HG03039 (cell line): ENCODE data around the gene DCUN1D1.

Experiments used
- ATAC-seq: cut with Tn5 transposase; IDR thresholded peaks from one replicate; pipeline ENCODE4 v1.9.1; 2021; ENCODE audit warnings: mild to moderate bottlenecking, moderate library complexity; ENCODE audit not compliant: unreplicated experiment

The DCUN1D1 gene

DNA sequence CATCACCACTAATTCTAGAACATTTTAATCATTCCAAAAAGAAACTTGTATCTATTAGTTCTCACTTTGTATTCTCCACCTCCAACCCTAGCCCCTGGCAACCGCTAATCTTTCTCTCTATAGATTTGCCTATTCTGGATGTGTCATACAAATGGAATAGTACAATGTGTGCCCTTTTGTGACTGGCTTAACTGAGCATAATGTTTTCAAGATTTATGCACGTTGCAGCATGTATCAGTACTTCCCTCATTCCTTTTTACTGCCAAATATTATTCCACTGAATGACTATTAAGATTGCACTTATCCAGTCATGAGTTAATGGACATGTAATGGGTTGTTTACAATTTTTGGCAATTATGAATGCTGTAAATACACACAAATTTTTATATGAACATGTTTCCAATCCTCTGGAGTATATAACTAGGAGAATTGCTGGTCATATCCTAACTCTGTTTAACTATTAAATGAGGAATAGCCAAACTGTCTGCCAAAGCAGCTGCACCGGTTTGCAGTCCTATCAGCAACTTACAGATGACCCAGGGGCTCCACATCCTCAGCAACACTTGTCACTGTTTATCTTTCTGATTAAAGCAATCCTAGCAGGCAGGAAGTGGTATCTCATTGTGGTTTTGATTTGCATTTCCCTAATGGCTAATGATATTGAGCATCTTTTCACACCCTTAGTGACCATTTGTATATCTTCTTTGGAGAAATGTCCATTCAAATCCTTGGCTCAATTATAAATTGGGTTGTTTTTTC is 42.9 kb downstream of the DCUN1D1 start:
- no peak for ATAC-seq

DNA sequence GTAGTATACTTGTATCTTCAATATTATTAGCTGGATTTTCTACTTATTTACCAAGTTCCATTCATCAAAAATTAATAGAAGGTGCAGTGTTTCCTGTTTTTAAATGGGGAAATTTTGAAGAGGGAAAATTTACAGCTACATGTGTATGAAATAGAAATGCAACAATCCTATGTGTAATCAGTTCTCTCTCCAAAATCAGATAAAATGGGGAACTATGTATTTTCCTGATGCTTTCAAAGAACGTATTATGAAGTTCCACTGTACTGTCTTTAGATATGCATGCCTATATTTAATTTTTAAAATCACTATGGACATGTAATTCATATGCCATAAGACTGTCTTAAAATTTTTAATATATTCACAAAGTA is 43.4 kb downstream of the DCUN1D1 start:
- ATAC-seq, result no peak

DNA sequence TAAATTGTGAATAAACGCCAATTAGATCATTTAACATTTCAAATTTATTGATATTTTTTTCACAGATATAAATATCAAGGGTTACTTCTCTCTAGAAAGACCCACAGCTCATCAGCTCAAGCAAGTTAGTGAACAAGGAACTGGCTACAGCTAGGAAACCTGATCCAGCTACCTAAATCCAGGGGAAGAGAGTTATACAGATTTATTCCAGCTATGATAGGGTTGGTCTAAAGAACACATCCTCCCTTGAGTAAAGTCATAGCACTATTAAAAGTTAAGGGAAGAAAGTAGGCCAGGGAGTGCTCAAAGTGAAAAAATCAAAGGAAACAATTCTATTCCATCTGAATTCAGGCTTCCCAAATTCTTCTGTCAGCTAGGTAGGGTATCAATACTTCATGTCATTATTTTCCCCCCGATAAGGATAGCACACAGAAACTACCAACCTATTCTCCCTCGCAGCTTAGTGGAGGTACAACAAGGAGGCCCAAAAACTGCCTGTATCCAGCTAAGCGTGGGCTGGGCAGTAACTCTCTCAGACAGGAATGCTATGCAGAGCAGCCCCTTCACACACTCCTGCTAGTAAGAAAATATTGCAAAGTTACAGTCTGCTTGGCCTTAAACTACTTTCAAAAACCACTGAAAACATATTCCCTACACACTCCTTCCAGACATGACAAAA is 44.0 kb downstream of the DCUN1D1 start:
- no peak for ATAC-seq

- no peak for ATAC-seq
Measured at GRCh38 chr3:182935803-182936202, 44.5 kb downstream of the DCUN1D1 start.

DNA sequence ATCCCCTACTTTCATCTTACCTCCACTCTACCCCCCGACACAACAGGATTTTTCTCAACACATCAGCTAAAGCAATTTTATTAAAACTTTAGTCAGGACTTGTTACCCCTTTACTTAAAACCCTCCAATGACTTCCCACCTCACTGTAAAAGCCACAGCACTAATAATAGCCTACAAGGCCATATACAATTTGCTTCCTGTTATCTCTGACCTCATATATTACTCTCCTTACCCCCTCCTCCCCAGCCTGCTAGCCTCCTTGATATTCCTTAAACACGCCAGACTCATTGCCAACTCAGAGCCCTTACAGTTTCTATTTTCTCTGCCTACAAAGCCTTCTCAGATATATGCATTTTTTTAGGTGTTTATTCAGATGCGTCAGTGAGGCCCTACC is 54.4 kb downstream of the DCUN1D1 start:
- no peak for ATAC-seq

GRCh38 chr3:182925330-182925943 is 54.9 kb downstream of the DCUN1D1 start:
- ATAC-seq, result peak; percentile 81

DNA sequence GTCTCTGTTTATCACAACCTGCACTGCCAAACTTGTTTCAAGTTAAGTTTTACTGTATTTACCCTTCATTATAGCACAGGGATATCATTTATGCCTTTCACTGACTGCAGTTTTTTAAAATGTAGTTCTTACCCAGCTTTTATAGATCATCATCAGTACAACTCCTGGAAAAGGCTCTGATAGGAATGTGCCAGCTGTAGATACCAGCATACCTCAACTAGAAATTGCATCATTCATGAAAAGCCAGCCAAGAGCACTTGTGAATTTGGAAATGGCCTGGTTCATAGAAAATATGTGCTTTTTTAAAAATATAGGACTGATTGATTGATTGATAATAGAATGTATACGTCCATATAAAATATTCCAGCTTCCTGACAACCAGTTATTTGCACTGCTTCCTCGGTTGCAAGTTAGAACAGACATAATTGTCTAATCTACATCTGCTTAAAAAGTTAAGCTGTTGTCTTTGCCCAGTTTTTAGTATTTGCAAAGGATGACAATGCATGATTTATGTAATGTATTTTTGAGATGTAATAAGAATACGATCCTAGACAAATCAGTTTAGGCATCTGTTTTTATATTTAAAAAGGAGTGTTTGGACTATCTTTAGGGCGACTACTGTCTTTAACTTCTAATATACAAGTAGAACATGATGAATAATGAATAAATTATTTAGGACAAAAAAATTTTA is 58.5 kb downstream of the DCUN1D1 start:
- no peak for ATAC-seq

DNA sequence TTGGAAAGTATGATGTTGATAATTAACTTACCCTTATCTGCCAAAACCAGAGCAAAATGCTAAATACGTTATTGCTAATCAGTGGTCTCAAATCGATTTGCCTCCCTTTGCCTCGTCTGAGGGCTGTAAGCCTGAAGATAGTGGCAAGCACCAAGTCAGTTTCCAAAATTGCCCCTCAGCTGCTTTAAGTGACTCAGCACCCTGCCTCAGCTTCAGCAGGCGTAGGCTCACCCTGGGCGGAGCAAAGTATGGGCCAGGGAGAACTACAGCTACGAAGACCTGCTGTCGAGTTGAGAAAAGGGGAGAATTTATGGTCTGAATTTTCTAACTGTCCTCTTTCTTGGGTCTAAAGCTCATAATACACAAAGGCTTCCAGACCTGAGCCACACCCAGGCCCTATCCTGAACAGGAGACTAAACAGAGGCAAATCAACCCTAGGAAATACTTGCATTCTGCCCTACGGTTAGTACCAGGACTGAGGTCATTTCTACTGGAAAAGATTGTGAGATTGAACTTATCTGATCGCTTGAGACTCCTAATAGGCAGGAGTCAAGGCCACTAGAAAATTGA is 59.7 kb downstream of the DCUN1D1 start:
- ATAC-seq, result no peak

GRCh38 chr3:182919866-182920357 is 60.4 kb downstream of the DCUN1D1 start:
- ATAC-seq, result no peak

DNA sequence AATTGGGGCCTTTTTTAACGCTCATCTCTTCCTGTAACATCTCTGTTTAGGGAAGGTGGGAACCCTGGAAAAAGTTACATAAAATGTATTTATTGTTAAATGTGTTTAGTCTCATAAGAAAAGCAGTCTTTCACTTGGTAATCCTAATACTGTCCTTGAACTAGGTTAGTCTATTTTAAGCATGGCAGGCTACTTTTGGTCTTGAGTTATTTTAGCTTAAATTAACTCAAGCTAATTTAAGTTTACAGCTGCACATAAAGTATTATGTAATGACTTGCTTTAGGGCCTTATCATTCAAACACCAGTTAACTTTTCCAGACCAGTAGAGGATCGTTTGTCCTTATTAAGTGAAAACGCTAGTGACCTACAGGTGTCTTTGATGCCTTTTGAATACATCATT is 63.2 kb downstream of the DCUN1D1 start:
- ATAC-seq, result no peak

GRCh38 chr3:182914341-182914740 is 66.0 kb downstream of the DCUN1D1 start:
- no peak for ATAC-seq

DNA sequence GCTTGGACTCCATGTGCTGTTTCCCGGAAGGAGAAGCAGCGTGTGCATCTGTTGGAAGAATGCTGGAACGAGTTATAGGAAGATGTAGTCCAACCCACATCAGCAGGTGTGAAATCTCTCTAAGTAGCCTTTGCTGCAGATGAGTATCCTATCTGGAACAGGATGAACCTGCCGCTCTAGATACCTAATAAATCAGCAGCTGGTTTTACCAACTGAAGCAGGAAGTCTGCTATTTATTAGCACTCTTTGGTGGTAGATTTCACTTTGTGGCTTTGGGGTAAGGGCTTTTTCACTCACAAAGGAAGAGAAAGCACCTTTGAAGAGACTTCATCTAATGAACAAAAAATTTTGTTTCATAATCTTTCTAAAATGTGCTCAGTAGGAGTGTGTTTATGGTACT is 66.4 kb downstream of the DCUN1D1 start:
- ATAC-seq, result peak; percentile 70

DNA sequence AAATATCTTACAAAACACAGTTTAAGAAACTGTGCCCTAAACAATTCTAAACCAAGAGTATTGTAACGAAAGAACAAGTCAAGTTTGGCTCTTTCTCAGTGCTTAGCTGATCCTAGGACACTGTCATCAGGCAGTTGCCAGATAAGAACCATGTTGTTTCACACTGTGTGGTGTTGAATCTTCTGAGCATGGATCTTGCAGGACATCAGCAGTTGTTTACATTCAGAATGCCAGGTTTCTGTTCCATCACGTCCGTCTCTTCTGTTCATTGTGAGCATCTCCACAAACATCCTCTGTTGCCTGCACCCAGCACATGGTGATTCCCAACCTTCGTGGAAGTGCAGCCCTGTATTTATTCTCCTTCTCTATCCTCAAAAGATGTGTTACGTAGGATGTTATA is 67.9 kb downstream of the DCUN1D1 start:
- ATAC-seq, result no peak

DNA sequence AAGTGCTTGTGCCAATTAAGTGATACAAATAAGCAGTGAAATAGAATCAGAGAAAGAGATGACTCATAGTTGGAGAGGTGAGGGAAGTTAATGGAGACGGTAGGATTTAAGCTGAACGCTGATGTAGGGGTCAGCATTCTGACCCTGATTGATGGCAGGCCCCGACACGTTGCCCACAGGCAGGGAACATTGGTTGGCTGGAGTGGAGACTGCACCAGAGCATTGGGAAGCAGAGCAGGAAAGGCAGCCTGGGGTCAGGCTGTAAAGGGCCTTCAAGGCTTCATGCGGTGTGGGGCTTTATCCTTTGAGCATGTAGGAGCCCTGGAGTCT is 68.6 kb downstream of the DCUN1D1 start:
- no peak for ATAC-seq

- ATAC-seq, result no peak
Measured at GRCh38 chr3:182910936-182911781, 69.2 kb downstream of the DCUN1D1 start.

- ATAC-seq, result no peak
Measured at GRCh38 chr3:182909318-182910040, 70.9 kb downstream of the DCUN1D1 start.

DNA sequence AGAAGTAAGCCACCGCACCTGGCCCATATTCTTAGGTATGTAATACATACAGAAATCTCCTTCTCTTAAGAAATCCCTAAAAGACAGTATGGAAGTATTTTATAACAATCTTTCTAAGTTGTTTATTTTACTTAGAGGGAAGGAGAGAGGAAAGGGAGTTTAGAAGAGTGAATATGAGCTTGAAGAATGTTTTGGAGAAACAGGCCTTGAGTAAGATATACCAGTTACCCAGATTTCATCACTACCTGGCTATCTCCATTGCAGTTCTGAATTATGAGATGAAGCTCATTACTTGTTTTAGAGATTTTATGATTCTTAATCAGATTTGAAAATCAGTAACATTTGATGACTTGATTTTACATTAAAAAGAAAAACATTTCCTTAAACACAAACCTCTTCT is 71.9 kb downstream of the DCUN1D1 start:
- no peak for ATAC-seq

- ATAC-seq, result no peak
Measured at GRCh38 chr3:182906036-182906435, 74.3 kb downstream of the DCUN1D1 start.

DNA sequence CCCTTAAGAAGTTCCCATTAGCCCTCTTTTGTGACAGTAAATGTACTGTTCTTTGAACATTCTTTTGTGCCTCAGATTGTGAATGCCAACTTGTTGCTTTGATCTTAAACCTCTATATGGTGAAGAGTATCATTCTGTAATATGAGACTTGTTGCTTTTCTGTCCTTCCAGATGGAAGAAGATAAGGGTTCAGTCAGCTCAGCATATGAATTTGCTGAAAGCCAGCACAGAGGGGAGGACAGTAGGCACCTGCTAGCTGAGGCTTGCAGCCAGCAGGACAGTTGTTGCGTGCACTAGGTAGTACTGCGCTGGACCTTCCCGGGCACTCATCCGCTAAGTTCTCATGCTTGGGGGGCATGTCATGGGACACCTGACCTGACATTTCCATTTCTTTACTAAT is 74.7 kb downstream of the DCUN1D1 start:
- no peak for ATAC-seq

GRCh38 chr3:182904164-182904563 is 76.2 kb downstream of the DCUN1D1 start:
- no peak for ATAC-seq
